22Rv1 (cell line): Measurements from ENCODE around the gene ANKZF1.

Source experiments
- ZFX ChIP-seq: fragments of 450-650 bp; IDR thresholded peaks from 2 replicates; pipeline ENCODE4 v1.6.1; 2017; ENCODE audit warnings: antibody characterized with exemption, borderline replicate concordance
- TF ChIP-seq, protein P1 (sequence below): fragments of 450-650 bp; IDR thresholded peaks from 2 replicates; pipeline ENCODE4 v1.5.1; 2017; ENCODE audit warnings: mild to moderate bottlenecking

GRCh38 chr2:219252900-219253752, 23.5 kb downstream of the ANKZF1 start, which contains the start of gene TUBA4B:
- TF ChIP-seq, protein P1, sequence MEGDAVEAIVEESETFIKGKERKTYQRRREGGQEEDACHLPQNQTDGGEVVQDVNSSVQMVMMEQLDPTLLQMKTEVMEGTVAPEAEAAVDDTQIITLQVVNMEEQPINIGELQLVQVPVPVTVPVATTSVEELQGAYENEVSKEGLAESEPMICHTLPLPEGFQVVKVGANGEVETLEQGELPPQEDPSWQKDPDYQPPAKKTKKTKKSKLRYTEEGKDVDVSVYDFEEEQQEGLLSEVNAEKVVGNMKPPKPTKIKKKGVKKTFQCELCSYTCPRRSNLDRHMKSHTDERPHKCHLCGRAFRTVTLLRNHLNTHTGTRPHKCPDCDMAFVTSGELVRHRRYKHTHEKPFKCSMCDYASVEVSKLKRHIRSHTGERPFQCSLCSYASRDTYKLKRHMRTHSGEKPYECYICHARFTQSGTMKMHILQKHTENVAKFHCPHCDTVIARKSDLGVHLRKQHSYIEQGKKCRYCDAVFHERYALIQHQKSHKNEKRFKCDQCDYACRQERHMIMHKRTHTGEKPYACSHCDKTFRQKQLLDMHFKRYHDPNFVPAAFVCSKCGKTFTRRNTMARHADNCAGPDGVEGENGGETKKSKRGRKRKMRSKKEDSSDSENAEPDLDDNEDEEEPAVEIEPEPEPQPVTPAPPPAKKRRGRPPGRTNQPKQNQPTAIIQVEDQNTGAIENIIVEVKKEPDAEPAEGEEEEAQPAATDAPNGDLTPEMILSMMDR, result no peak
- no peak for TF ChIP-seq ZFX
